ENCODE measurements around the gene CHST8.
A peak's percentile ranks its signal among the peaks of the same experiment; 100 is the strongest.
"Not testable (repeated sequence)": the region's sequence is repeated elsewhere in the genome, so short reads cannot be mapped to it uniquely, and the experiment has no call there.

The CHST8 gene, protein sequence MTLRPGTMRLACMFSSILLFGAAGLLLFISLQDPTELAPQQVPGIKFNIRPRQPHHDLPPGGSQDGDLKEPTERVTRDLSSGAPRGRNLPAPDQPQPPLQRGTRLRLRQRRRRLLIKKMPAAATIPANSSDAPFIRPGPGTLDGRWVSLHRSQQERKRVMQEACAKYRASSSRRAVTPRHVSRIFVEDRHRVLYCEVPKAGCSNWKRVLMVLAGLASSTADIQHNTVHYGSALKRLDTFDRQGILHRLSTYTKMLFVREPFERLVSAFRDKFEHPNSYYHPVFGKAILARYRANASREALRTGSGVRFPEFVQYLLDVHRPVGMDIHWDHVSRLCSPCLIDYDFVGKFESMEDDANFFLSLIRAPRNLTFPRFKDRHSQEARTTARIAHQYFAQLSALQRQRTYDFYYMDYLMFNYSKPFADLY

DNA sequence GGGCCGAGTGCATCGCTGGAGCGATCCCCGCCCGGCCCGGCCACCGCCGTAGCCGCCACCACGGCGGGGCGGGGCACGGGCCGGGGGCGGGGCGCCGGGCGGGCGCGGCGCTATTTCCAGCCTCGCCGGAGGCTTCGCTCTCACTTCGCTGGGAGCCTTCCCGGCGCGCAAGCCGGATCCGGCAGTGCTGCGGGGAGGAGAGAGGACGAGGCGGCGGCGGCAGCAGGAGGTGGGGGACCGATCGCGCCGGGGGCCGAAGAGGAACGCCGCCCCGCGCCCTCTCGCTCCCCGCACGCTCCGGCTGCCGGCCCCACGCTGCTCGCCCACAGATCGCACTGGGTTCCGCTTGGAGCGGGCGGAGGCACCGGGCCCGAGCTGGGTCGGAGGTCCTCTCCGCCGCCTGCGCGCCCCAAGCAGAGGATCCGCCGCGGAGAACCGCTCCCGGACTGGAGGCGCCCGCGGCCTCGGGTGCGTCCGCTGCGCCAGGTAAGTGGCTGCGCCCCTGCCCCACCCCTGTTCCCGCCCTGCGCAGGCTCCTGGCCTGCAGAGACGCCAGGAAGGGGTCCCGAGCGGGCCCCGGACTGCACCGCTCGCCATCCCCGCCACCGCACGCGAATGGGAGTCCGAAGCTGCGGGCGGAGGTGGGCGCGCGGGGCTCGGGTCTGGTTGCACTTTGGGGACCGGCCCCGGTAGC is at the start of gene CHST8:
CHST8 (plus strand) TSS at position 143 of the 694 bp plus-strand sequence. CDS start 67,309 bp downstream, outside the sequence.
- DNase-seq, result peak; percentile 85

GRCh38 chr19:33572929-33573328 is 48.8 kb upstream of the CHST8 start:
- no peak for DNase-seq

- DNase-seq, result no peak
Observed at GRCh38 chr19:33574824-33575223, 46.9 kb upstream of the CHST8 start.

DNA sequence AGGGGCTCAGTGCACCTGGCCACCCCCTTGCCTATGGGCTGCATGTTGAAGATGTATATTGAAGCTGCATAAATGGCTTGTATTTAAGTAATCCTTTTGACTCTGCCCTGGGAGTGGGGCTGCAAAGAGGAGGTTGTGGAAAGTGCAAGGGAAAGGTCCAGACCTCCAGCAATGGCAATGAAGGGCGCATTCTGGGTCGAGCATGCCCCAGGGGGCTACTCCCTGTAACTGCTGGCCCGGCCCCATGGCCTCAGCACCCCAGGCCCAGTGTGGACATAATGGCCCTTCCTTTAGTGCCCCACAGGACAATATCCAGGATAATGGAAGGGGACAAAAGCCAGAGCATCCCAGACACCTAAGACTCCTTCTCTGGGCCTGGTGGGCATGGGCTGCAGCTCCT is 43.1 kb upstream of the CHST8 start:
- no peak for DNase-seq

- DNase-seq, result no peak
Observed at GRCh38 chr19:33580026-33580644, 41.6 kb upstream of the CHST8 start.

DNA sequence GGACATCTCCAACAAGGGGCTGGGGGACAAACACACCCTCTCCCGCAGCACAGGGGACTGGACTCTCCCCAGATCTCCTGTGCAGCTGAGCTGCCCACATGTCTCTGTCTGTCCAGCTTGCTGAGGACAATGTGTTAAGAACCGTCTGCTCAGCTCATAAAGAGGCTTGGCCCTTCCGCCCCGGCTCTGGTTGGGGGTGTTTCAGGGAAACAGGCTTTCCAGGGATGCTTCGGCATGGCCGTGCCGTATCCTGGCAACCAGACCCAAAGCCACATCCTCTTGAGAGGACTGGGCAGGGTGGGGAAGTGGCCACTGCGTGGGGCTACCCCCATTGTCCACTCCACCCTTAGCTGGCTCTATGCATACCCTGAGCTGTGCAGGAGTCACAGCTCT is 41.1 kb upstream of the CHST8 start:
- DNase-seq, result no peak

- no peak for DNase-seq
Observed at GRCh38 chr19:33582914-33583313, 38.8 kb upstream of the CHST8 start.

DNA sequence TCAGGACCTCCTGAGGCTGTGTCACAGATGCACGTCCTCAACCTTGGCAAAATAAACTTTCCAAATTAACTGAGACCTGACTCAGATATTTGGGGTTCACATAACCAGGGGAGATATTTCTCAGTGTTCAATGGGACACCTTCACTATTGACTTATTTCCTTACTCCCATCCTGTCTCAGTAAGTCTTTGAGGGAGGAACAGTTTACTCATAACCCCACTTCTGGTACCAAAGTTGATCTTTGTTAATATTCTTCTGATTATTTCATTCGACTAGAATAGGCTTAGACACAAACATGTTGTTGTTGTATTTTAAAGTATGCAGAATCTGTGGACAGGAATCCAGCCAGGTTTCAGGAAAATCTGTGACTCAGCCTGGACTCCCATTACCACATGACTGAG is 34.6 kb upstream of the CHST8 start:
- DNase-seq, result no peak

DNA sequence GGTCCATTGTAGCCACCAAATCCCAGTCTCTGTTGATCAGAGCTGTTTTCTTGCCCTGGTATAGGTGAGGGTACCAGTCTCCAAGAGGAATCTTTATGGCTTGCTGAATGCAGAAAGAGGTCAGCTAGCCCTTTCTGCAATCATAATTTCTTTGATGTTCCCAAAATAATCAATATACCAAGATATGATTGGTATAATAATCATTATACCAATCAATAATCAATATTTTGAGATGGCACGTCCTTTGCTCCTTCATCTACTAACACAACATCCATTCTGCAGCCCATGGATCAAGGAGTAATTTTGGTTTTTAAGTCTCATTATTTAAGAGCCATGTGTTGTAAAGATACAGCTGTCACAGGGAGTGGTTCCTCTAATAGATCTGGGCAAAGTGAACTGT is 31.5 kb upstream of the CHST8 start:
- DNase-seq, result no peak

- DNase-seq, result no peak
Observed at GRCh38 chr19:33595783-33596182, 26.0 kb upstream of the CHST8 start.

DNA sequence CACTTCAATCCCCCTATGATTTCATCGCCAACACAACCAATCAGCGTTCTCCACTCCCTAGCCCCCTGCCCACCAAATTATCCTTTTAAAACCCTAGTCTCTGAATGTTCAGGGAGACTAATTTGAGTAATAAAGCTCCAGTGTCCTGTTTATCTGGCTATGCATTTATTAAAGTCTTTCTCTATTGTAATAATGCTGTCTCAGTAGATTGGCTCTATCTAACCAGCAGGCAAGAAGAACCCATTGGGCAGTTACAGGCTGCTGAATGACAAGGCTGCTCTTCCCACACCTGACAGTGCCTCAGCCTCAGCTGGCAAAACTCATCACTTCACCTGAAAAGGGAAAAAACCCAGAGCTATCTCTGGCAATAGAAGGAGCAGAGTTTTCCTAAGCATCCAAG is 20.2 kb upstream of the CHST8 start:
- no peak for DNase-seq

DNA sequence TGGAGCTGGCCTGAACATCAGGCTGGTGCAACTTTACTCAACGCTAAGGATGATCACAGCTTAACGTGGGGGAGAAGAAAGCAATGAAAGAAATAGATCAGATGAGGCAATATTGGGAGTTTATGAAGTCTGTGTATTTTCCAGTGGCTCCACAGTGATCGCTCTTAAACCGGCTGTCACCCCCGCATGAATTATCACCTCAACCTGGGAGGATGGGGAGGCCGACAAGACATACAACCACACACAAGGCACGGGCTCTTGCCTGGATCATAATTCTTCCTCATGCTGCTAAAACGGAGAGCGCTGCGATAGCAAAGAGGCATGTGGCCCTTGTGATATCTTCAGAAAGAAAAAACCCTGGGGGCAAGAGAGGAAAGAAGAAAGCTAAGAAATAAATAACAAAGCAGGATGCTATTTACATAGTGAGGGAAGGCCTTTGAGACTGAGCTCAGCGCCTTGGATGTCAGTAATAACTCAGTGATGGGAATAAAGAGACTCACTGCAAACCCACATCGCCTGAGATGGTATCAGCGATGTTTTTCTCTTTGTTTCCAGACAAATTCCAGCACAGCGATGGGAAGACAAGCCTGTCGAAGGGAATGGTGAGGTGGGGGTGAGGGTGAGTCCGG is 19.1 kb upstream of the CHST8 start:
- no peak for DNase-seq

DNA sequence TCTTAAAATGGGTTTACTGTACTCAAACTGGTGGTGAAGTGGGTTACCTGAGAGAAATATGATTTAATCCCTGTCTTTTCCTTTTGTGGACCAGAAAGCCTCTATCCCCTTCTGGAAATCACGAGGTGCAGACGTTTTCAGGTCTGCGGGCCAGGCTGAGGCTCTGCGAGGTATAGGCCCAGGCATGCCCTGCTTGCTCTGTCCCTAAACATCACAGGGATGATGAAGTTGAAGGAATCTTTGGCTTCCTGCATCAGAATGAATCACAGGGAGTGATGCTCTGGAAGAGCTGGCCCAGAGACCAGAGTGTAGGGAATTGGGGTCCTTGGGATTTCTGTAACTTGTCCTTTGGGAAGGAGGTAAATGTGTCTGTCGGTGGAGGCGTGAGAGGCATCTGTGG is 18.4 kb upstream of the CHST8 start:
- no peak for DNase-seq

DNA sequence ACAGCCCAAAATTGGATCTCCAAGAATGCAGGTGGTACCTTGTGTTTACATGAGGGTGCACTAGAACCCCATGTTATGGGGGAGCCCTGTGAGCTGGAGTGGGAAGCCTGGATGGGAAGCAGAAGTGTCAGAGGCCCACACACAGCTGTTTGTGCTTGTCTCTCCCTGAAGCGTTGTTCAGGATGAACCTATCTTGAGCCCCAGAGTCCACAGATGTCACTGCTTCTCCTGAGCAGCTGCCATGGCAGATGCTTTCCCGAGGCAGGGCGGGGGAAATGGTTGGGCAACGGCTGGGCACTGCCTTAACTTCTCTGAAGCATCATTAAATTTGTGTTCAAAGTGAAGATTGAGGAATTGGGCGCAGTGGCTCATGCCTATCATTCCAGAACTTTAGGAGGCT is 17.1 kb upstream of the CHST8 start:
- no peak for DNase-seq

DNA sequence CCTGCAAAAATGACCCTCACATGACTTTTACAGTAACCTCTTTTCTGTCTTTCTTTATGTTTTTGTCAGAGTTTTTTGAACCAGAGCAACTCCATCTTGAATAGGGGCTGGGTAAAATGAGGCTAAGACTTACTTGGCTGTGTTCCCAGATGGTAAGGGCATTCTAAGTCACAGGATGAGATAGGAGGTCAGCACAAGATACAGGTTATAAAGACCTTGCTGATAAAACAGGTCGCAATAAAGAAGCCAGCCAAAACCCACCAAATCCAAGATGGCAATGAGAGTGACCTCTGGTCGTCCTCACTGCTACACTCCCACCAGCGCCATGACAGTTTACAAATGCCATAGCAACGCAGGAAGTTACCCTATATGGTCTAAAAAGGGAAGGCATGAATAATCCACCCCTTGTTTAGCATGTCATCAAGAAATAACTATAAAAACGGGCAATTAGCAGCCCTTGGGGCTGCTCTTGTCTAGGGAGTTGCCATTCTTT is 15.9 kb upstream of the CHST8 start:
- not testable (repeated sequence) for DNase-seq

GRCh38 chr19:33606556-33606955 is 15.2 kb upstream of the CHST8 start:
- no peak for DNase-seq

GRCh38 chr19:33609353-33609752 is 12.4 kb upstream of the CHST8 start:
- DNase-seq, result no peak

DNA sequence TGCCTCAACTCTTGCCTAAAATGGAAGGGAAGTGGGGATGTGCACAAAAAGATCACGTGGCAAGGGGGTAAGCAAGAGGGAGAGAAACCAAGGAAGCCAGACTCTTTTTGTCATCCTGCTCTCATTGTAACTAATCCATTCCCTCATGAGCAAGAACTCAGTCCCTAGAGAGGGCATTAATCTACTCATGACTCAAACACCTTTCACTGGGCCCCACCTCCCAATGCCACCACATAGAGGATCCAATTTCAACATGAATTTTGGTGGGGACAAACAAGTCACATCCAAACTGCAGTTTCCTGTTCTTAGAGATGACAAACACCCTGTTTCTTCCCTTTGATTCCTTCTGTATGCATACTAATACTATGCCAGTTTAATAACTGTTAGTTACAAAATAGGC is 11.2 kb upstream of the CHST8 start:
- DNase-seq, result no peak

DNA sequence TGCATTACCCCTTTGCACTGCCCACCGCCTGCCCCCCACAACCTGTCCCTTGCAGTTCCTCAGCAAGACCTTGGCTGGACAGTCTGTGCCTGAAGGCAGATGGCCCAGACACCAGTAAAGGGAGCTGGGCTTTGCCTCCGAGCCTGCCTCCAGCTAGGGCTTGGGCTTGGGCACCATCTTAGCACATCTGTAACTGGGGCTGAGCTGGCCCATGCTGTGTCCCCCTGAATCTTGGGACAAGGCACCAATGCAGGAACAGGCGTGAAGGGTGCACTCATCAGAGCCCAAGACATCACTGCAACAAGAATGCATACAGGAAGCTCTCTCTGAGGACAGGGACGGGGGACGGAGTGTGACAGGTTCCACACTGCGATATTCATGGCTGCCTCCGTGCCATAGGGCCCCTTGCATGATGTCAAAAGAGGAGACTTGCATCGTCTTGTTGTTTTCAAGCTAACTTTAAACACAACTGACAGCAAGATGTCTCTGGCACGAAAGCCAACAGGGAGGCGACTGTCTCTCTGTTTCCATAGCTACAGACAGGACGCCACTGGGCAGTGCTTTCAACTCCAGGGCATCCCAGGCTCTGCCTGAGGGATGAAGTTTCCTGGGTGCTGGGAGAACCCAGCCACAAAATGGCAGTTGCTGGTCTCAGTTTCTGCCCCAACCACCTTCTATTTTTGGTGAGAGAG is 8.7 kb upstream of the CHST8 start:
- no peak for DNase-seq

- DNase-seq, result no peak
Observed at GRCh38 chr19:33613620-33614000, 8.1 kb upstream of the CHST8 start.

- DNase-seq, result no peak
Observed at GRCh38 chr19:33616346-33616745, 5.4 kb upstream of the CHST8 start.

DNA sequence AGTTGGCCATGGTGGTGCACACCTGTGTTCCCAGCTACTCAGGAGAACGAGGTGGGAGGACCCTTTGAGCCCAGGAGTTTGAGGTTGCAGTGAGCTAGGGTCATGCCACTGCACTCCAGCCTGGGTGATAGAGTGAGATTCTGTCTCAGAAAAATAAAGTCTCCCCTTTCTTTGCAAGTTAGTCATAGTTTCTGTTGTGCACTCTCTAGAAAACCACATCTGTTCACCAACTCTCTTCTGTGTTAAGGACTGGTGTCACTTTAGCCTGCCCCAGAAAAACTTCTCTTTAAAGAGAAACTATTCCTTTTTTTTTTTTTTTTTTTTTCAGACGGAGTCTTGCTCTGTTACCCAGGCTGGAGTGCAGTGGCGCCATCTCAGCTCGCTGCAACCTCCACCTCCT is 4.9 kb upstream of the CHST8 start:
- no peak for DNase-seq

DNA sequence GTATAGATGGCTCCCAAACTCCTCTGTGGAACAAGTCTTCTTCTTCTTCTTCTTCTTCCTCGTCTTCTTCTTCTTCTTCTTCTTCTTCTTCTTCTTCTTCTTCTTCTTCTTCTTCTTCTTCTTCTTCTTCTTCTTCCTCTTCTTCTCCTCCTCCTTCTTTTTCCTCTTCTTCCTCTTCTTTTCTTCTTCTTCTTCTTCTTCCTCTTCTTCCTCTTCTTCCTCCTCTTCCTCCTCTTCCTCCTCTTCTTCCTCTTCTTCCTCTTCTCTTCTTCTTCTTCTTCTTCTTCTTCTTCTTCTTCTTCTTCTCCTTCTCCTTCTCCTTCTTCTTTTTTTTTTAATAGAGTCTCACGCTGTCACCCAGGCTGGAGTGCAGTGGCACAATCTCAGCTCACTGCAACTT is 3.4 kb upstream of the CHST8 start:
- not testable (repeated sequence) for DNase-seq
